ENCODE measurements around the gene SNAP91.

The SNAP91 gene

GRCh38 chr6:83536647-83537589 lies 172.0 kb downstream of the SNAP91 start:
- DNase-seq (ENCODE audit: low spot score) = no peak

DNA sequence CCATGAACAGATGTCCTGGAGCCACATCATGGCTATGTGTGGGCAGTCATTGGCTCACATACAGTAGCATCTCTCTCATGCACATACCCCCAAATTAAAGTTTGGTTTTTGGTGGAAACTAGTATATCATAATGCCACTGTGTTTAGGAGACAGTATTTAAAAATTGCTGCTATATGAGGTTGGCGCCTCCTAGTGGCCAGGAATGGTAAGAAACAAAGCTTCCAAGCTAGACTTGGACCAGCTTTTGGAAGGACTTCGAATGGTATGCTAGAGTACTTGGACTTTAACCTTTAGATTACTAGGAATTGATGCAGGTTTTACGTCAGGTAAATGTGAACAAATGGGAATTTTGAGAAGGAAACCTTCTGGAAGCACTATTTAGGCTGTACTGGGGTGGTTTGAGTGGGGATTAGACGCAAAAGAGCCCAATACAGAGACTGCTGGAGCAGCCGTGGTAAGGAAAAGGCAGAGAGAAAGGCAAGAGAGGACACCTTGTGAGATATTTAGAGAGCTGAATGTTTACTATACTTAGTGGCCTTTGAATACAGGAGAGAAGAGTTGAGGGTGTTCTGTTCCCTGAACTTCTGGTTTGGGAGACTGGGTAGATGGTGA lies 172.8 kb downstream of the SNAP91 start:
- DNase-seq (ENCODE audit: low spot score) = peak; percentile 48

DNA sequence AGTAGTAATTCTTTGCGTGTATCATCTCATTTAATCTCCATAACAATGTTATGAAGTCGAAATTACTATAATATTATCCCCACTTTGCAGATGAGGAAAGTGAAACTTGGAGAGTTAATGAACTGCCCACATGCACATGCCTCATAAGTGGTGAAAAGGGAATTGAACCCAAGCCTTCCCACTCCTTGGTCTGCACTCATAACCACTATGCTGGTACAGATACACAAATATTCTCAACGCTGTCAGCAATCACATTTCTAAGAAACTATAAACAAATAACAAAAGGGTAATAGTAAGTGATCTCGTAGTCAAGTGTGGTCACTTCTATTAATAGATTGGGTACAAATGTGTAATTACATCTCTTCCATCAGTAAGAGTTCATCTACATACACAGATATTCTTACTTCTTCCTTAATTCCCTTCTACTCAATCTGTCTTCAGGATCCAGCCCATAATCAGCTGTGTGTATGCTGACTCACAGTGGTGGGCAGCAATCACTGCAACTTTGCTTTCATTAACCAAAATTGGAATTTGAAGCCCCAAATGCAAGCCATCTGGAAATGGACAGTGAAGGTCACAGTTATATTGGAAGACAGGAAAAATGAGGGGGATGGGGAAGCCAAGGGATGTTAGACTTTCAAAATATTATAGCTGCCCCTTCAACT lies 190.0 kb downstream of the SNAP91 start:
- peak; percentile 35 for DNase-seq (ENCODE audit: low spot score)

GRCh38 chr6:83517500-83517899 lies 191.4 kb downstream of the SNAP91 start:
- no peak for DNase-seq (ENCODE audit: low spot score)

GRCh38 chr6:83514866-83515466 lies 193.9 kb downstream of the SNAP91 start:
- DNase-seq (ENCODE audit: low spot score) = peak; percentile 38

DNA sequence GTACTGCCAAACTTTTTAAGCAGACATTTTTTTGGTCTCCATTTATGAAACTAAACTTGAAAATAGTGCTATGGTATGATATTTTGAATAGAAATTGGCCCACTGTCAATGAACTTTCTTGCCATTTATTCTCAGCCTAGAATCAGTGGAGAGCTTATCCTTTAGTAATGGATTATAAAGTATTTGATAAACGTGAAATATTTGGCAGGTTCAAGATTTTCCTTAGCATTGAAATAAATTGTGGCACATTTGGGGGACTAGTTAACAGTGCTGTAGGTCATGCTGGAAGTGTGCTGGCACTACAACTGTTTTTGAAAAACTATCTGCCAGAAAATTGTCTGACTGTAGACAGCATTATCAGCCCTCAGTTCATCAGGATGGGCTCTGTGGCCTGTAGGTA lies 194.4 kb downstream of the SNAP91 start:
- no peak for DNase-seq (ENCODE audit: low spot score)

- DNase-seq (ENCODE audit: low spot score) = peak; percentile 68
These were observed 196.8 kb downstream of the SNAP91 start, which contains the start of gene PRSS35 for GRCh38 chr6:83511901-83512681. TSS of gene PRSS35 (plus strand) at chr6:83512534. CDS start at chr6:83523442, 10,908 bp downstream.

DNA sequence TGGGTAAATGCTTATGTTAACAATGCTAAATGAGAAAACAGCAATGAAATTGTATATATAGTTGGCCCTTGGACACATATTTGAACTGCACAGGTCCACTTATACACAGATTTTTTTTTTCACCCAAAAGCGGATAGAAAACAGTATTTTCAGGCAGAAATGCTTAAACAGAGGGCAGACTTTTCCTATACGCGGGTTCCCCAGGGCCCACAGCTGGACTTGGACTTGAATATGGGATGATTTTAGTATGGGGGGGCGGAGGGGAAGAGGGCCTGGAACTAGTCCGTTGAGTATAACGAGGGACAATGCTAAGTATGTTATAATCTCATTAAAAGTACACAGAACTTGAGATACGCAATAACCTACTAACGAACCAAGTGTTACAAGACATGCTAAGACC lies 197.6 kb downstream of the SNAP91 start:
- no peak for DNase-seq (ENCODE audit: low spot score)

- no peak for DNase-seq (ENCODE audit: low spot score)
These were observed 198.1 kb downstream of the SNAP91 start for GRCh38 chr6:83510791-83511190.

DNA sequence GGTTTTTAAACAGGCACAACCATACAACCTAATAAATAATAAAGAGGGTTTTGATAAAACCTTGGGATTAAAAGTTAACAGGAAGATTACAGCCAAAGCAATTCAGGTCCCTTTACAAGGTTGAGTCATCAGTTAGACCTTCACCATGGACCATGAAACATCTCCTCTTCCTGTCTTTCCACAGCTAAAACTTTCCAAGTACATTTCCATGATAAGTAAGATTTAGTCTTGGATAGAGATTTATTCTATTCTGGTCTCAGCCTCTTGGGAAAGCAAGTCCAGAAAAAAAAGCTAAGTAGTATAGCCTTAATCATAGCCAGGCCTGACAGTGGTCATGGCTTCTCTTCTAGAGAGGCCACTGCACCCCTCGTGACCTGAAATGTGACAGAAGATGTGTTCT lies 199.5 kb downstream of the SNAP91 start:
- DNase-seq (ENCODE audit: low spot score) = no peak

GRCh38 chr6:83505356-83505755 lies 203.5 kb downstream of the SNAP91 start:
- no peak for DNase-seq (ENCODE audit: low spot score)

Data from AG08396 (cell line).